ENCODE measurements around the gene FOXO3. TPM values are rescaled to one million over a fixed set of nuclear protein-coding genes. Genes with fewer than 3 reads are reported as not detected.
"Not testable (repeated sequence)": the region's sequence is repeated elsewhere in the genome, so short reads cannot be mapped to it uniquely, and the experiment has no call there.

The FOXO3 gene
- 8.0 and 9.0 TPM in 2 replicates for total RNA-seq

- intact Hi-C loops (cut with micrococcal nuclease): loop anchor here (1.0 to 5.0 kb wide), 2 partner anchors 222 to 1103 kb away; partner anchors contain the start of gene PDSS2
Measured at GRCh38 chr6:108560463-108561308, at the start of gene FOXO3. Gene FOXO3 (plus strand): TSS chr6:108560917. CDS start chr6:108561209, 292 bp downstream.

- intact Hi-C loops (cut with micrococcal nuclease): no loop called here
Measured at GRCh38 chr6:108518714-108519576, 41.8 kb upstream of the FOXO3 start.

GRCh38 chr6:108521616-108522107, 39.1 kb upstream of the FOXO3 start:
- intact Hi-C loops (cut with micrococcal nuclease): no loop called here

- intact Hi-C loops (cut with micrococcal nuclease): no loop called here
Measured at GRCh38 chr6:108523697-108524096, 37.0 kb upstream of the FOXO3 start.

- intact Hi-C loops (cut with micrococcal nuclease): no loop called here
Measured at GRCh38 chr6:108524528-108525248, 36.0 kb upstream of the FOXO3 start.

- intact Hi-C loops (cut with micrococcal nuclease): loop anchor here (1.0 kb wide), 2 partner anchors 413 to 546 kb away; no protein-coding TSS in a partner anchor
Measured at GRCh38 chr6:108526739-108527174, 34.0 kb upstream of the FOXO3 start.

- intact Hi-C loops (cut with micrococcal nuclease): no loop called here
Measured at GRCh38 chr6:108528878-108529277, 31.8 kb upstream of the FOXO3 start.

- intact Hi-C loops (cut with micrococcal nuclease): no loop called here
Measured at GRCh38 chr6:108531332-108531731, 29.4 kb upstream of the FOXO3 start.

- intact Hi-C loops (cut with micrococcal nuclease): no loop called here
Measured at GRCh38 chr6:108535114-108535742, 25.5 kb upstream of the FOXO3 start.

- intact Hi-C loops (cut with micrococcal nuclease): not testable (repeated sequence)
Measured at GRCh38 chr6:108535920-108536535, 24.7 kb upstream of the FOXO3 start.

- intact Hi-C loops (cut with micrococcal nuclease): loop anchor here (1.0 to 5.0 kb wide), 9 partner anchors 15 to 840 kb away; partner anchors contain the start of genes CD164 and CEP57L1
Measured at GRCh38 chr6:108541843-108542759, 18.6 kb upstream of the FOXO3 start.

- intact Hi-C loops (cut with micrococcal nuclease): loop anchor here (5.0 kb wide), 1 partner anchor 839 kb away; the partner anchor contains the start of gene CD164
Measured at GRCh38 chr6:108543175-108543940, 17.4 kb upstream of the FOXO3 start.

- intact Hi-C loops (cut with micrococcal nuclease): loop anchor here (5.0 kb wide), 1 partner anchor 838 kb away; the partner anchor contains the start of gene CD164
Measured at GRCh38 chr6:108544606-108545005, 16.1 kb upstream of the FOXO3 start.

- intact Hi-C loops (cut with micrococcal nuclease): no loop called here
Measured at GRCh38 chr6:108546079-108547049, 14.4 kb upstream of the FOXO3 start.

GRCh38 chr6:108549241-108549640, 11.5 kb upstream of the FOXO3 start:
- intact Hi-C loops (cut with micrococcal nuclease): no loop called here

GRCh38 chr6:108549741-108550140, 11.0 kb upstream of the FOXO3 start:
- intact Hi-C loops (cut with micrococcal nuclease): no loop called here

- intact Hi-C loops (cut with micrococcal nuclease): no loop called here
Measured at GRCh38 chr6:108550256-108550655, 10.5 kb upstream of the FOXO3 start.

Measured in T-helper 1 cell treated with Interleukin-12 subunit alpha and Interleukin-12 subunit beta and Interleukin-4 antibody, amounts not matched to agents 30 ng/mL and 1 ng/mL, for 36 hours (primary cell).